ENCODE data around the gene ENAH.
A peak's percentile ranks its signal among the peaks of the same experiment; 100 is the strongest.
"Not testable (repeated sequence)": the region's sequence is repeated elsewhere in the genome, so short reads cannot be mapped to it uniquely, and the experiment has no call there.

ENAH gene

DNA sequence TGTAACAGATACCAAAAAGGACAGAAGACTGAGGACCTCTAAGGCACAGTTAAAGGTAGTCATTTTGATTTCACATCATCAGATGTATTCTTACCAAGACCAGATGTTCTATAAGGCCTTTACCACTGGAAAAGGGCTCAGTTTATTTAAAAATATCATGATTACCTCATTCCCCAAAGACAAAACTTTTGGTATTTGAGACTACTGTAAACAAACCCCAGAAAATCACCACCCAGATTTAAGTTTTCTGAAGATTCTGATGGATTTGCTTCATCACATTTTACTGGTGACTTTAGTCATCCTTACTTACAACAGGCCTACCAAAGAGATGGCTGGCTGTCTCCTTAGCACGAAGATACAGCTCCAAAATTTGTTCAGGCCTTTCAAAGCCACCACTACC lies 8.3 kb downstream of the ENAH start:
- DNase-seq (ENCODE audit: low read depth) = no peak

GRCh38 chr1:225642177-225642576 lies 10.7 kb downstream of the ENAH start:
- no peak for DNase-seq (ENCODE audit: low read depth)

GRCh38 chr1:225638853-225639252 lies 14.1 kb downstream of the ENAH start:
- DNase-seq (ENCODE audit: low read depth) = no peak

DNA sequence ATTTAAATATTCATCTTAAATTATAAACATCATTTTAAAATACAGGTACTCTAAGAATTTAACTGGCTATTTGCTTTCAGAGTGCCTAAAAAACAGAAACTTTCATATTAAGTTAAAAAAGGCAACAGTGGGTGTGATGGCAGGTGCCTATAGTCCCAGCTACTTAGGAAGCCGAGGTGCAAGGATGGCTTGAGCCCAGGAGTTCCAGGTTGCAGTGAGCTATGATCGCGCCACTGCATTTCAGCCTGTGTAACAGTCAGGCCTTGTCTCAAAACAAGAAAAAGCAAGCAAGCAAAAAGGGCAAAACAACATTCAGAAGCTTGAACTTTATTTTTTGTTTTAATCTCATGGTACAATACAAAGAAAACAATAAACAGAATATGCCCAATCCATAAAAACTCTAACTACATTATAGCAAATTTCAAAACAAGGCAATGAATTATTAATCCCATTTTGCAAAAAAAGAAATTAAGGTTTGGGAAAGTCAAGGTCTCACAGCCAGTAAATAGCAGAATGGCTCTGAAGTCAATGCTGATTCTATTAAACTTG lies 15.2 kb downstream of the ENAH start:
- no peak for DNase-seq (ENCODE audit: low read depth)

DNA sequence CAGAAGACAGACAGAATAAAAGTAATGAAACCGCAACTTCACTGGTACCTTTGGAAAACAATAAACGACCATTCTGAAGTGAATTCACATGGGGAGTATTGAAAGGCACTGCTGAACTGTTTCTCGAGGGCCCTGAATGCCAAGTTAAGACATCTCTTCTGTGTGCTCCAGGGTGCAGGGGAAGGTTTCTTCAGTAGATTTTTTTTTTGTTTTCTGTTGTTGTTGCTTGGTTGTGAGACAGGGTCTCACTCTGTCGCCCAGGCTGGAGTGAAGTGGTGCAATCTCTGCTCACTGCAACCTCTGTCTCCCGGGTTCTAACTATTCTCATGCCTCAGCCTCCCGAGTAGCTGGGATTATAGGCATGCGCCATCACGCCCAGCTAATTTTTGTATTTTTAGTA lies 15.9 kb downstream of the ENAH start:
- not testable (repeated sequence) for DNase-seq (ENCODE audit: low read depth)

- DNase-seq (ENCODE audit: low read depth) = no peak
Observed at GRCh38 chr1:225635649-225636048, 17.3 kb downstream of the ENAH start.

DNA sequence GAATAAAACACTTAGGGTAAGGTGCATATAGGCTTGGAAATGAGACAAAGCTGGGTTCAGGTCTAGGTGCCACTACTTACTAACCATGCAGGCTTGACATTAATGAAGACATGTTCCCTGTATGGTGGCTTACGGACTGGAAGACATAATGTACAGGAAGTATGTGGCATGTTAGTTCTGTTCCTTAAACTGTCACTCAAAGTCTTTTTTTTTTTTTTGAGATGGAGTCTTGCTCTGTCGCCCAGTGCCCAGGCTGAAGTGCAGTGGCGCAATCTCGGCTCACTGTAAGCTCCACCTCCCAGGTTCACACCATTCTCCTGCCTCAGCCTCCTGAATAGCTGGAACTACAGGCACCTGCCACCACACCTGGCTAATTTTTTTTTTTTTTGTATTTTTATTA lies 20.1 kb downstream of the ENAH start:
- not testable (repeated sequence) for DNase-seq (ENCODE audit: low read depth)

- no peak for DNase-seq (ENCODE audit: low read depth)
Observed at GRCh38 chr1:225631021-225631663, 21.8 kb downstream of the ENAH start.

GRCh38 chr1:225629483-225629882 lies 23.4 kb downstream of the ENAH start:
- no peak for DNase-seq (ENCODE audit: low read depth)

DNA sequence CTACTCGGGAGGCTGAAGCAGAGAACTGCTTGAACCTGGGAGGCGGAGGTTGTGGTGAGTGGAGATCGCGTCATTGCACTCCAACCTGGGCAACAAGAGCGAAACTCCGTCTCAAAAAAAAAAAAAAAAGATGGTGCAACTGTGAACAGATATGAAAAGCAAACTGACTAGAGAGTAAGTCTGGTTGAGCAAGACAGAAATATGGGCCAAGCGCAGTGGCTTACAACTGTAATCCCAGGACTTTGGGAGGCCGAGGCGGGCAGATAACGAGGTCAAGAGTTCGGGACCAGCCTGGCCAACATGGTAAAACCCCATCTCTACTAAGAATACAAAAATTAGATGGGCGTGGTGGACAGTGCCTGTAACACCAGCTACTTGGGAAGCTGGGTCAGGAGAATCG lies 24.1 kb downstream of the ENAH start:
- not testable (repeated sequence) for DNase-seq (ENCODE audit: low read depth)

DNA sequence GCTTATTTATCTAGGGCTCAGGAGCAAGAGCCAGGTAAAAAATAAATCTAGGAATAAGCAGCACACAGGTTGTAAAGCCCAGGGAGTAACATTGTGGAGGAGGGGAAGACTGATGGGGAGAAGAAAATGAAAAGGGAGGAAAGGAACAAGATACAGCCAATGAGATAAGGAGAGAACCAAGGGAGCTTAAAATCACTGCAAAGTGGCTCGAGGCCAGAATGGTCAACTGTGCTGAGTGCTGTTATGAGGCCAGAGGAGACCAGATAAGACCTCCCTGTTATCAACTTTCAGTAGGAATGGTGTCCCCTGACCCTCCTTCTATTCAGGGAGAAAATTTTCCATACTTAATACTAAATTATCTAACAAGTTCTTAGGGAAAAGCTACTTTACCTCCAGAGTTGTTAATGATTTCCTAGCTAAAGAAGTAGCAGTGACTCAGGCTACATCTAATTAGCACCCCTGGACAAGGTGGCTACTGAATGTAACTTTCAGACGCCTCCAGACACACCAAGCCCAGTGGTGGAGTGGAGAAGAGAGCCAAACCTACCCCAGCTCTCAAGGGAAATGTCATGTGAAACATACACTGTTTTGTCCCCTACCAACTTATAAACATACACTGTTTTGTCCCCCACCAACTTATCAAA lies 25.5 kb downstream of the ENAH start:
- DNase-seq (ENCODE audit: low read depth) = no peak

- DNase-seq (ENCODE audit: low read depth) = peak; percentile 45
Observed at GRCh38 chr1:225626698-225627097, 26.2 kb downstream of the ENAH start.

DNA sequence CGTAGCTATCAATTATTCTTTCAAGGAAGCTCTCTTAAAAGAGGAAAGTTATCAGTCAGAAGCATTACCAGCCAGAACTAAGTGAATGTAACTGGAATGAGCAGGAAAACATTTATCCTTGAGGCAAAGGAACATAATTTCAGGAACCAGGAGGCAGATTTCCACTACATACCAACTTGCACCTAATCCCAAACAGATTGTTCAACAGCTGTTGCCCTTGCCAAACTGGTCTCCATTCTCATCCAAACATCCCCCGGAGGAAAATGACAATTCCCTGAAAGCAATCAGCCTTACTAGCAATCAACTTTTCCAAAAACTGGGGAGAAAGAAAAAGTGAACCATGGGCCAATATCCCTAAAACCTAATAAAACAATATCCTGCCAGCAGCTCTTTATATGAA lies 35.0 kb downstream of the ENAH start:
- no peak for DNase-seq (ENCODE audit: low read depth)

- DNase-seq (ENCODE audit: low read depth) = no peak
Observed at GRCh38 chr1:225617479-225617878, 35.4 kb downstream of the ENAH start.

GRCh38 chr1:225615403-225615790 lies 37.5 kb downstream of the ENAH start:
- not testable (repeated sequence) for DNase-seq (ENCODE audit: low read depth)

DNA sequence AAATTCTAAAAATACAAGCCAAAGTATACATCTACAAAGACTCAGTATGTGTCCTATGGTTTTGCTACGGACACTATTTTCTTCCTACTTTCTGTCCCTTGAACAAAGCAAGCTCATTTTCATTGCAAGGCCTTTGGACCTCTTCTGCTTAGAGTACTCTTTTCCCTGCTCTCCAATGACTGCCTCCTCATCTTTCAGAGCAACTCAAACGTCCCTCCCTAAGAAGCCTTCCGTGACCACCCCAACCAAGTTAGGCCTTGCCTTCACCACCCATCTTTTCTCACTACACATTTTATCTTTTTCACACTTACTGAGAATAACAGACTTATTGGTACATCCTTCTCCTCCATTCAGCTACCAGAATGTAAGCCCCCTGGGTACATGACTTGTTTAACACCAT lies 39.9 kb downstream of the ENAH start:
- DNase-seq (ENCODE audit: low read depth) = no peak

GRCh38 chr1:225612287-225612686 lies 40.6 kb downstream of the ENAH start:
- DNase-seq (ENCODE audit: low read depth) = no peak

DNA sequence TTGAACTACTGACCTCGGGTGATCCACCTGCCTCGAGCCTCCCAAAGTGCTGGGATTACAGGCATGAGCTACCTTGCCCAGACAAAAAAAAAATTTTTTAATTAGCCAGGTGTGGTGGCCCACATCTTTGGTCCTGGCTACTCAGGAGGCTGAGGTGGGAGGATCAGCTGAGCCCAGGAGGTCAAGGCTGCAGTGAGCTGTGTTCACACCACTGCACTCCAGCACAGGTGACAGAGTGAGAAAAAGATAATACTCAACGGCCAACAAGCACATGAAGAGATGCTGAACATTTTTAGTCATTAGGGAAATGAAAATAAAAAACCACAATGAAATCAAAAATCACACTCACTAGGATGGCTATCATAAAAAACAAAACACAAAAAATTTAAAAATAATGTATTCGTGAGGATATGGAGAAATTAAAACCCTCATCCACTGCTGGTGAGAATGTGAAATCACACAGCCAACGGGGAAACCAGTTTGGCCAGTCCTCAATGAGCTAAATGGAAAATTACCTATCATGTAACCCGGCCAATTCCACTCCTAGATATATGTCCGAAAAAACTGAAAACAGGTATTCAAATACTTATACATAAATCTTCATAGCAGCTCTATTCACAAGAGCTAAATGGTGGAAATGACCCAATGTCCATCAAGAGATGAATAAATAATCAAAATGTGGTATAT lies 41.2 kb downstream of the ENAH start:
- DNase-seq (ENCODE audit: low read depth) = no peak

DNA sequence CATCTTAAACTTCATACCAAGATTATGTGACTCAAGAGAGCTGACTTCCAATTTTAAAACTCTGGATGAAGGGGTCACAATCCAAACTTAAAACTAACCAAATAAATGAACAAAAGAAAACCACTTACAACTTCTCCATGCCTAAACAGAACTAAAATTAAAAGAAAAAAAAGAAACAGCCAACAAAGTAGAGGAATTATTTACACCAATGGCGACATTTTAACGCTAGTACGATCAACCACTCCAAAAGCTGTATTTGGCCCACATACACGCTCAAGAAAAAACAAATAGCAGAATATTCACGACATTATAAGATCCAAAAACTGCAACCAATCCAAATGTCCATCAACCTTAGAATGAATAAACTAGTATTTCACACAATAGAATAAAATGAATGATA lies 42.4 kb downstream of the ENAH start:
- DNase-seq (ENCODE audit: low read depth) = no peak

DNA sequence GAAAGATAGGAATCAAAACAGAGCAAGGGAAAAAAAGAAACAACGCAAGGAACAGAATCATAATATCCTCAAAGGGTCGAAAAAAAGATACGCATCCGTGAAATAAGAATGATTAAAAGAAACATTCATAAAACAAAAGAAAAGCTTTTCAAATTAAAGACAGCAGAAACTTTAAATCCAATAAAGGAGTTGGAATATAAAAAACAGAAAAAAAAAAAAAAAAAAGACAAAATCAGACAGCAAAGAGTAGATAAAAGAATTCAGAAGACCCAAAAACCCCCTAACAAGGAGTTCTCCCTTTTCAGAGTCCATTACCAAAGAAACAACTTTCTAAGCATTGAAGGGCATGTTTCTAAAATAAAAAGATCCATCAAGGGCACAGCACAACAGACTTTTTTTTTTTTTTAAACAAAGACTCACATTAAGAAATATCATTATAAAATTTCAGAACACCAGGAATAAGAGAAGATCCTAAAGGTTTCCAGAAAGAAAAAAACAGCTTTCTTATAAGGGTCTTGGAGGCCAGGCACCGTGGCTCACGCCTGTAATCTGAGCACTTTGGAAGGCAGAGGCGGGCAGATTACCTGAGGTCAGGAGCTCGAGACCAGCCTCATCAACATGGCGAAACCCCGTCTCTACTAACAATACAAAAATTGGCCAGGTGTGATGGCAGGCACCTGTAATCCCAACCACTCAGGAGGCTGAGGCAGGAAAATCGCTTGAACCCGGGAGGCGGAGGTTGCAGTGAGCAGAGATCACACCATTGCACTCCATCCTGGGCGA lies 44.7 kb downstream of the ENAH start:
- no peak for DNase-seq (ENCODE audit: low read depth)

DNA sequence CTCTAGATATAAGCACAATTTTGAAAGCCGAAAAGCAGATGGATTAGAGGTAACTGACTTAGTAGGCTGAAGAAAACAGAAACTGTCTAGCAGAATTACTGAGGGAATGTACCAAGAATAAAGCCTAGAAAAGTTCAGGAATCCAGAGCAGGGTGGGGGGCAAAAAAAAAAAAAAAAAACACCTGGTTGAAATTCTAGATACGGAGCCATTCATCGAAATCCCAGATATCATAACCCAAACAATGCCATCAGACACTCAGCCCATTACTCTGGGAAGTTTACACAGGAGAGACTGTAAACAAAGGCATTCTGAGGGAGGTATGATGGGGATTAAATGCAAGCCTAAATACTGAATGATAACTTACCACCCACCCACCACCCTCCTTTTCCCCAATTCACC lies 45.6 kb downstream of the ENAH start:
- DNase-seq (ENCODE audit: low read depth) = no peak

All from non-pigmented ciliary epithelial cell (primary cell).